ENCODE results near the gene ERICH4.
"Not testable (repeated sequence)": the region's sequence is repeated elsewhere in the genome, so short reads cannot be mapped to it uniquely, and the experiment has no call there.

Gene ERICH4

DNA sequence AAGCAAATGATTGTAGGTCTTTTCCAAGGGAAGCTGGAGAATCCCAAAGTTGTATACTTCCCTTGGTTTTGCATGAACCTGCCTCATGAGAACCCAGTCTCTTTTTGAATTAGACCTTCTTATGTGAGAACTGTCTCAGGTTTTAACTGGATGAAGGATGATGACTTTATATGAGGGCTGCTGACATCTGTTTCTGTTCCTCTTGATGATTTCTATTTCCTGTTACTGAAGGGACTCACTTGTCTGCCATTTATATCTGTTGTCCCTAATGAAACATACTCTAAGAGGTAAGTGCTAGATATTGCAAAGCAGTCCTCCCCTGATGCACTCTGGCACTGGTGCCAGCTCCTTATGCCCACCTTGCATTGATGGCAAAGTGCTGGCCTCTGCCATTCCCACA is 33.6 kb downstream of the ERICH4 start:
- peaks cover 5% of the 10 kb centered on the region for H3K9me3 Mint-ChIP-seq
- TF ChIP-seq, protein P1, sequence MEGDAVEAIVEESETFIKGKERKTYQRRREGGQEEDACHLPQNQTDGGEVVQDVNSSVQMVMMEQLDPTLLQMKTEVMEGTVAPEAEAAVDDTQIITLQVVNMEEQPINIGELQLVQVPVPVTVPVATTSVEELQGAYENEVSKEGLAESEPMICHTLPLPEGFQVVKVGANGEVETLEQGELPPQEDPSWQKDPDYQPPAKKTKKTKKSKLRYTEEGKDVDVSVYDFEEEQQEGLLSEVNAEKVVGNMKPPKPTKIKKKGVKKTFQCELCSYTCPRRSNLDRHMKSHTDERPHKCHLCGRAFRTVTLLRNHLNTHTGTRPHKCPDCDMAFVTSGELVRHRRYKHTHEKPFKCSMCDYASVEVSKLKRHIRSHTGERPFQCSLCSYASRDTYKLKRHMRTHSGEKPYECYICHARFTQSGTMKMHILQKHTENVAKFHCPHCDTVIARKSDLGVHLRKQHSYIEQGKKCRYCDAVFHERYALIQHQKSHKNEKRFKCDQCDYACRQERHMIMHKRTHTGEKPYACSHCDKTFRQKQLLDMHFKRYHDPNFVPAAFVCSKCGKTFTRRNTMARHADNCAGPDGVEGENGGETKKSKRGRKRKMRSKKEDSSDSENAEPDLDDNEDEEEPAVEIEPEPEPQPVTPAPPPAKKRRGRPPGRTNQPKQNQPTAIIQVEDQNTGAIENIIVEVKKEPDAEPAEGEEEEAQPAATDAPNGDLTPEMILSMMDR (IDR thresholded peaks at IDR 0.05; ENCODE audit: unreplicated experiment in 3 of 3): no peak
- H3K27me3 Mint-ChIP-seq (ENCODE audit: low read depth): peaks cover 17% of the 10 kb centered on the region
- H3K4me1 Mint-ChIP-seq: no peaks in the 10 kb centered on the region
- H3K36me3 Mint-ChIP-seq (ENCODE audit: low read depth): no peaks in the 10 kb centered on the region
- no peak overlapping the region for H3K4me3 Mint-ChIP-seq
- H3K27ac Mint-ChIP-seq: no peak overlapping the region

DNA sequence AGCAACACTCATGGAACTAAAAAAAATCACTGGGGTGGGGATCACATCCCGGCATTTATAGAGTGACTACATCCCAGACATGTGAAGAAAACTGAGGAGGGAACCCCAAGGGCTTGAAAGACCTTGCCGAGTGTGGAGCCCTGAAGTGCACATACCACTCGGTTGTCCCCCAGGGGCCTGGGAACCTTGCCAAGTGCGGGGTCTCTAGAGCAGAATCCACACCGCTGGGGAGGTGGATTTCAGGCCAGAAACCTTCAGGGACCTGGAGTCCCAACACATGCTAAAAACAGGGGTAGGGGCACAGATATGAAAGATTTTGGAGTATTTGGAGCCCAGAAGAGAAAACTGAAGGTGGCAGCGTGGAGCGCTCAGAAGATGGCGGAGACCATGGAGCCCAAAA is 35.2 kb downstream of the ERICH4 start:
- H3K4me1 Mint-ChIP-seq: no peaks in the 10 kb centered on the region
- peaks cover 10% of the 10 kb centered on the region for H3K9me3 Mint-ChIP-seq
- no peak overlapping the region for H3K4me3 Mint-ChIP-seq
- H3K36me3 Mint-ChIP-seq (ENCODE audit: low read depth): no peaks in the 10 kb centered on the region
- H3K27ac Mint-ChIP-seq: no peak overlapping the region
- peaks cover 17% of the 10 kb centered on the region for H3K27me3 Mint-ChIP-seq (ENCODE audit: low read depth)
- TF ChIP-seq, protein P1 (IDR thresholded peaks at IDR 0.05; ENCODE audit: unreplicated experiment in 3 of 3): no peak

DNA sequence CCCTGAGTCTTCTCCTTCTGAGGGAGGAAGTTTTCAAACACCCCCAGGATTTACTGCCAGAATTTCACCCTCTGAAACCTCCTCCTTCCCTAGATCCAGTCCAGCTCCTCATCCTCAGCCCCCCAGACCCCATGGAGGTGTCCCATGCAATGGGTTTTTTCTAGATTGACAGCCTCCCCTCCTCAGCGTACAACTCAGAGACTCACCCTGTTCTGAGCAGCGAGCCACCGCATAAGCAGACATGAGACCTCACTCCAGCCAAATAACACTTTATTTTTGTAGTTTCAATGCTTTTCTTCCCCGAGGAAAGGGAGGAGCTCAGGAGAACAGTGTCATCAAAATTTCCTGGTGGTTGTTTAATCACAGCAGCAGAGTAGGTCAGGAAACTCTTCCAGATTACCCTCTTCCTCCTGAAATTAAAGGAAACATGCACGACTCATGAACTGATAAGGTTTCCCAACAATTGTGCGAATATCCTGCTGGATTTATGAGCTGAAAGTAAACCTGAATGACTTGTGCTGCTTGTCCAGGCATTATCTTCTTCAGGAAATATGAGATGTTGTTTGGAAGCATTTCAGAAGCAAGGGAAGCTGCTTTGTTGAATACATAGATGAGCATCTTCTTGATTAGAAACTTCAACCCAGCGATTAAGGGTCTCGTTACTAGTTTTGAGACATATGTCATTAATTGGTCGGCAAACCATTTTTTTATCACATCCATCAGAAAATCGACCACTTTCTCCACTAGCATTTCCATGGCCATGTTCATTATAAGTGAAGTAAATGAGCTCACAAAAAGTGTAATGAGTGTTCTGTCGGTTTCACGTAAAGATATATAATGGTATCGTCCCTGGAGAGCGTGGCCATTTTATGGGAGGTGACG is 36.2 kb downstream of the ERICH4 start:
- peaks cover 9% of the 10 kb centered on the region for H3K9me3 Mint-ChIP-seq
- peak overlapping the region in 1 of 3 experiments; percentile 26 for H3K4me3 Mint-ChIP-seq
- TF ChIP-seq, protein P1 (IDR thresholded peaks at IDR 0.05; ENCODE audit: unreplicated experiment in 3 of 3): no peak
- H3K4me1 Mint-ChIP-seq: no peaks in the 10 kb centered on the region
- peaks cover 17% of the 10 kb centered on the region for H3K27me3 Mint-ChIP-seq (ENCODE audit: low read depth)
- no peak overlapping the region for H3K27ac Mint-ChIP-seq
- H3K36me3 Mint-ChIP-seq (ENCODE audit: low read depth): no peaks in the 10 kb centered on the region

DNA sequence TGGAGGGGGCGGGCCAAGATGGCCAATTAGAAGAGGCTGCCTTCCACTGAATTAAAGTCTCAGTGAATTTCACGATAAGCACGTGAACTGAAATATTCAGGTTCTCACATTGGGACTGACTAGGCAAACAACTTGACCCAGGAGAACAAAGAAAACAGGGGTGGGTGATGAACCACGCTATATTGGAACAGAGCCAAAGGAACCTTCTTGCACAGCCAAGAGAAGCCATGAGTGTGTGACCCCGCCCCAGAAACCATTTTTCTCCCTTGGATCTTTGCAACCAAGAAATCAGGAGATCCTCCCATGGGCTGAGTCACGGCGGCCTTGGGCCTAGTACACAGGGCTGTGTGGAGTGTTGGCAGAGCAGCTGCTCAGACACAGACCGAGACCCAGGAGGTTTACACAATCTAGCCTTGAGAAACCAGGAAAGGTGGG is 36.8 kb downstream of the ERICH4 start:
- TF ChIP-seq, protein P1 (IDR thresholded peaks at IDR 0.05; ENCODE audit: unreplicated experiment in 3 of 3): no peak
- H3K4me1 Mint-ChIP-seq: no peaks in the 10 kb centered on the region
- no peak overlapping the region for H3K27ac Mint-ChIP-seq
- no peak overlapping the region for H3K4me3 Mint-ChIP-seq
- no peaks in the 10 kb centered on the region for H3K36me3 Mint-ChIP-seq (ENCODE audit: low read depth)
- peaks cover 14% of the 10 kb centered on the region for H3K9me3 Mint-ChIP-seq
- peaks cover 17% of the 10 kb centered on the region for H3K27me3 Mint-ChIP-seq (ENCODE audit: low read depth)

DNA sequence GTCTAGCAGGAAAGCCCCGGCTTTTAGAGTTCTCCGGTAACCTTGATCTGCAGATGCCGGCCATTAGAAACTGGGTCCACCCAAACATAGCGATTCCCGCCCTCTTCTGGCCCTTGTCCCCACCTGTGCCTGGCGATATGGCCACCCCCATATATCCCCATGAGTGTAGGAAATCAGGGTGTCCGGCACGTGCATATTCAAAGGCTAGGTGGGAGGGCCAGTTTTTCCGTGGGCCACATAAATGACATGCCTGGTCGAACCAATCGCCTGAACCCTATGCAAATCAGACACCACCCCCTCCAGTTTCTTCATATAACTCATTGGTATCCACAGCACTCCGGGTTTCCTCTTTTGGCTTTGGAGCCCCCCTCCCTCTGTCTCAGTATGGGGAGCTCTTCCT is 37.4 kb downstream of the ERICH4 start:
- Mint-ChIP-seq H3K27ac (no peak overlapping the region), H3K36me3 (ENCODE audit: low read depth) (no peaks in the 10 kb centered on the region), H3K27me3 (ENCODE audit: low read depth) (peaks cover 17% of the 10 kb centered on the region), H3K4me3 (no peak overlapping the region), H3K9me3 (peaks cover 18% of the 10 kb centered on the region), H3K4me1 (no peaks in the 10 kb centered on the region)
- TF ChIP-seq, protein P1 (IDR thresholded peaks at IDR 0.05; ENCODE audit: unreplicated experiment in 3 of 3): no peak

DNA sequence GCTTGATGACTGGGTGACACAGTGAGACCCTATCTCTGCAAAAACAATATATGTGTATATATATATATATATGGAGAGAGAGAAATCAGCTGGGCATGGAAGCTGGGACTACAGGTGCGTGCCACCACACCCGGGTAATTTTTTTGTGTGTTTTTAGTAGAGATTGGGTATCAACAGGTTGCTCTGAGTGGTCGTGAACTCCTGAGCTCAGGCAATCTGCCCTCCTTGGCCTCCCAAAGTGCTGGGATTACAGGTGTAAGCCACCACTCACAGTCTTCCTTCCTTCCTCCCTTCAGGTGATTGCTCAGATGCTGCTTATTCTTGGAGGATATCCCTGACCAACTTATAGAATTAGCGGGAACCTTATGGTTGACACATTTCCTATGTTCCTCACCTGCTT is 41.9 kb downstream of the ERICH4 start:
- TF ChIP-seq, protein P1 (IDR thresholded peaks at IDR 0.05; ENCODE audit: unreplicated experiment in 3 of 3): no peak
- Mint-ChIP-seq H3K4me3 (no peak overlapping the region), H3K27me3 (ENCODE audit: low read depth) (no peaks in the 10 kb centered on the region), H3K27ac (no peak overlapping the region), H3K4me1 (no peaks in the 10 kb centered on the region), H3K36me3 (ENCODE audit: low read depth) (no peaks in the 10 kb centered on the region), H3K9me3 (peaks cover 28% of the 10 kb centered on the region)

DNA sequence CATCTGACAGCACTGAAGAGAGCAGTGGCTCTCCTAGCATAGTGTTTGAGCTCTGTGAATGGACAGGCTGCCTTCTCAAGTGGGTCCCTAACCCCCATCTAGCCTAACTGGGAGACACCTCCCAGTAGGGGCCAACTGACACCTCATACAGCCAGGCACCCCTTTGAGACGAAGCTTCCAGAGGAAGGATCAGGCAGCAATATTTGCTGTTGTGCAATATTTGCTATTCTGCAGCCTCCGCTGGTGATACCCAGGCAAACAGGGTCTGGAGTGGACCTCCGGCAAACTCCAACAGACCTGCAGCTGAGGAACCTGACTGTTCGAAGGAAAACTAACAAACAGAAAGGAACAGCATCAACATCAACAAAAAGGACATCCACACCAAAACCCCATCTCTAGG is 44.0 kb downstream of the ERICH4 start:
- not testable (repeated sequence) for H3K4me3 Mint-ChIP-seq; H3K36me3 Mint-ChIP-seq (ENCODE audit: low read depth); H3K27me3 Mint-ChIP-seq (ENCODE audit: low read depth); H3K27ac Mint-ChIP-seq; H3K4me1 Mint-ChIP-seq
- H3K9me3 Mint-ChIP-seq: peaks cover 23% of the 10 kb centered on the region

All from nephron (organoid).